ENCODE results near the gene SFTPB.
"Not testable (repeated sequence)": the region's sequence is repeated elsewhere in the genome, so short reads cannot be mapped to it uniquely, and the experiment has no call there.

Gene SFTPB

GRCh38 chr2:85668009-85668856 is at the start of gene SFTPB:
Gene SFTPB, minus strand, starts transcription at chr2:85668199. Its CDS starts 16 bp downstream, at chr2:85668183.
- DNase-seq (ENCODE audit: low read depth) = no peak

- no peak for DNase-seq (ENCODE audit: low read depth)
Measured at GRCh38 chr2:85717308-85718008, 49.5 kb upstream of the SFTPB start.

GRCh38 chr2:85716346-85716914 is 48.4 kb upstream of the SFTPB start:
- DNase-seq (ENCODE audit: low read depth) = no peak

- DNase-seq (ENCODE audit: low read depth) = no peak
Measured at GRCh38 chr2:85714841-85715240, 46.8 kb upstream of the SFTPB start.

GRCh38 chr2:85714421-85714820 is 46.4 kb upstream of the SFTPB start:
- DNase-seq (ENCODE audit: low read depth) = not testable (repeated sequence)

- no peak for DNase-seq (ENCODE audit: low read depth)
Measured at GRCh38 chr2:85713836-85714235, 45.8 kb upstream of the SFTPB start.

GRCh38 chr2:85712849-85713612 is 45.0 kb upstream of the SFTPB start:
- no peak for DNase-seq (ENCODE audit: low read depth)

- DNase-seq (ENCODE audit: low read depth) = no peak
Measured at GRCh38 chr2:85712336-85712735, 44.3 kb upstream of the SFTPB start.

- DNase-seq (ENCODE audit: low read depth) = no peak
Measured at GRCh38 chr2:85711578-85712060, 43.6 kb upstream of the SFTPB start.

GRCh38 chr2:85710687-85711577 is 42.9 kb upstream of the SFTPB start:
- DNase-seq (ENCODE audit: low read depth) = no peak

- no peak for DNase-seq (ENCODE audit: low read depth)
Measured at GRCh38 chr2:85709401-85709811, 41.4 kb upstream of the SFTPB start.

- DNase-seq (ENCODE audit: low read depth) = no peak
Measured at GRCh38 chr2:85708641-85709040, 40.6 kb upstream of the SFTPB start.

GRCh38 chr2:85707304-85707703 is 39.3 kb upstream of the SFTPB start:
- DNase-seq (ENCODE audit: low read depth) = peak; percentile 12

GRCh38 chr2:85706599-85707296 is 38.7 kb upstream of the SFTPB start:
- DNase-seq (ENCODE audit: low read depth) = no peak

GRCh38 chr2:85706063-85706462 is 38.1 kb upstream of the SFTPB start:
- no peak for DNase-seq (ENCODE audit: low read depth)

- no peak for DNase-seq (ENCODE audit: low read depth)
Measured at GRCh38 chr2:85705680-85706039, 37.7 kb upstream of the SFTPB start.

GRCh38 chr2:85704800-85705679 is 37.0 kb upstream of the SFTPB start:
- no peak for DNase-seq (ENCODE audit: low read depth)

- no peak for DNase-seq (ENCODE audit: low read depth)
Measured at GRCh38 chr2:85704038-85704437, 36.0 kb upstream of the SFTPB start.

GRCh38 chr2:85703329-85703728 is 35.3 kb upstream of the SFTPB start:
- DNase-seq (ENCODE audit: low read depth) = no peak
